GM18861 (cell line): Measurements from ENCODE around the gene PDE4D.

ENCODE experiments used
- ATAC-seq: cut with Tn5 transposase; IDR thresholded peaks from one replicate; pipeline ENCODE4 v1.9.1; 2021; ENCODE audit not compliant: unreplicated experiment

PDE4D gene

GRCh38 chr5:59128646-59129290 lies 764.8 kb downstream of the PDE4D start:
- ATAC-seq, result no peak

- no peak for ATAC-seq
Measured at GRCh38 chr5:59126708-59127573, 766.6 kb downstream of the PDE4D start.

GRCh38 chr5:59126016-59126707 lies 767.4 kb downstream of the PDE4D start:
- ATAC-seq, result no peak

GRCh38 chr5:59125011-59125961 lies 768.2 kb downstream of the PDE4D start:
- ATAC-seq, result no peak

- no peak for ATAC-seq
Measured at GRCh38 chr5:59123595-59124561, 769.6 kb downstream of the PDE4D start.

- no peak for ATAC-seq
Measured at GRCh38 chr5:59119480-59119879, 774.0 kb downstream of the PDE4D start.

- ATAC-seq, result no peak
Measured at GRCh38 chr5:59117320-59117719, 776.2 kb downstream of the PDE4D start.

GRCh38 chr5:59116231-59116865 lies 777.2 kb downstream of the PDE4D start:
- no peak for ATAC-seq

- no peak for ATAC-seq
Measured at GRCh38 chr5:59115345-59115744, 778.2 kb downstream of the PDE4D start.

GRCh38 chr5:59109383-59109782 lies 784.1 kb downstream of the PDE4D start:
- ATAC-seq, result no peak

- ATAC-seq, result no peak
Measured at GRCh38 chr5:59107692-59108091, 785.8 kb downstream of the PDE4D start.

- ATAC-seq, result no peak
Measured at GRCh38 chr5:59104400-59105127, 789.0 kb downstream of the PDE4D start.

GRCh38 chr5:59103303-59103702 lies 790.2 kb downstream of the PDE4D start:
- ATAC-seq, result no peak

- ATAC-seq, result no peak
Measured at GRCh38 chr5:59102437-59102836, 791.1 kb downstream of the PDE4D start.

- no peak for ATAC-seq
Measured at GRCh38 chr5:59100875-59101274, 792.7 kb downstream of the PDE4D start.

GRCh38 chr5:59099995-59100345 lies 793.6 kb downstream of the PDE4D start:
- no peak for ATAC-seq

- no peak for ATAC-seq
Measured at GRCh38 chr5:59099270-59099994, 794.1 kb downstream of the PDE4D start.

- no peak for ATAC-seq
Measured at GRCh38 chr5:59098743-59099142, 794.8 kb downstream of the PDE4D start.
